Lower lobe of right lung (tissue), 2 donors: ENCODE measurements around the gene KATNBL1. TPM values are rescaled to one million over a fixed set of nuclear protein-coding genes. Genes with fewer than 3 reads are reported as not detected.
A peak's percentile ranks its signal among the peaks of the same experiment; 100 is the strongest.

Experiments
- ATAC-seq, 2 donors: fragments of 200-7000 bp; cut with Tn5 transposase; one replicate each; pipeline ENCODE4 v1.9.1; 2020 to 2022; ENCODE audit warnings: mild to moderate bottlenecking in 2 of 2, moderate library complexity in 2 of 2
- DNase-seq: peaks from one replicate; pipeline ENCODE4 v3.0.0-alpha.2; 2020
- H3K27ac ChIP-seq: fragments of 200-600 bp; one replicate; pipeline ENCODE4 v1.8.0; 2022
- H3K27me3 ChIP-seq: fragments of 200-600 bp; one replicate; pipeline ENCODE4 v1.8.0; 2022; ENCODE audit warnings: low read depth
- H3K36me3 ChIP-seq: fragments of 200-600 bp; one replicate; pipeline ENCODE4 v1.8.0; 2022; ENCODE audit warnings: mild to moderate bottlenecking
- H3K4me1 ChIP-seq: fragments of 200-600 bp; one replicate; pipeline ENCODE4 v1.8.0; 2022
- H3K4me3 ChIP-seq: fragments of 200-600 bp; one replicate; pipeline ENCODE4 v1.8.0; 2022; ENCODE audit warnings: mild to moderate bottlenecking
- H3K9me3 ChIP-seq: fragments of 200-600 bp; one replicate; pipeline ENCODE4 v1.8.0; 2022
- intact Hi-C: fragments of 100-400 bp; cut with DNase I; formaldehyde crosslinking; loops from one replicate; pipeline ENCODE4 v1.11.0; 2022
- long read RNA-seq: library from polyadenylated mRNA; unstranded; transcript quantifications from one replicate; pipeline ENCODE4 v2.0.0, GENCODE V29; 2021
- total RNA-seq: library from RNA; stranded (reverse); fragmentation: NEBNext Ultra II Directional; extraction: Animal tissue kit (Norgen Biotek cat#: 25700); gene quantifications from one replicate; pipeline ENCODE4 v1.2.1, GENCODE V29; 2021
- TF ChIP-seq, protein P1 (sequence below): fragments of 200-600 bp; IDR thresholded peaks from one replicate; pipeline ENCODE4 v1.8.0; 2022; ENCODE audit warnings: antibody characterized with exemption, mild to moderate bottlenecking
- donor health status: DM: no; HTN: yes; CAD: no; lungs with severe emphysema.

The KATNBL1 gene
- 44.1 TPM for total RNA-seq
- long read RNA-seq, transcript KATNBL1-201 (10 exons, 2,723 nt): major isoform, 30 of 66 reads
- long read RNA-seq, transcript KATNBL1-215 (1 exons, 1,553 nt): minor isoform, 8 of 66 reads
- long read RNA-seq, partial matches to known transcripts: 5 of 66 reads
- long read RNA-seq, other reads (novel, unspliced or antisense): 19 of 66 reads

DNA sequence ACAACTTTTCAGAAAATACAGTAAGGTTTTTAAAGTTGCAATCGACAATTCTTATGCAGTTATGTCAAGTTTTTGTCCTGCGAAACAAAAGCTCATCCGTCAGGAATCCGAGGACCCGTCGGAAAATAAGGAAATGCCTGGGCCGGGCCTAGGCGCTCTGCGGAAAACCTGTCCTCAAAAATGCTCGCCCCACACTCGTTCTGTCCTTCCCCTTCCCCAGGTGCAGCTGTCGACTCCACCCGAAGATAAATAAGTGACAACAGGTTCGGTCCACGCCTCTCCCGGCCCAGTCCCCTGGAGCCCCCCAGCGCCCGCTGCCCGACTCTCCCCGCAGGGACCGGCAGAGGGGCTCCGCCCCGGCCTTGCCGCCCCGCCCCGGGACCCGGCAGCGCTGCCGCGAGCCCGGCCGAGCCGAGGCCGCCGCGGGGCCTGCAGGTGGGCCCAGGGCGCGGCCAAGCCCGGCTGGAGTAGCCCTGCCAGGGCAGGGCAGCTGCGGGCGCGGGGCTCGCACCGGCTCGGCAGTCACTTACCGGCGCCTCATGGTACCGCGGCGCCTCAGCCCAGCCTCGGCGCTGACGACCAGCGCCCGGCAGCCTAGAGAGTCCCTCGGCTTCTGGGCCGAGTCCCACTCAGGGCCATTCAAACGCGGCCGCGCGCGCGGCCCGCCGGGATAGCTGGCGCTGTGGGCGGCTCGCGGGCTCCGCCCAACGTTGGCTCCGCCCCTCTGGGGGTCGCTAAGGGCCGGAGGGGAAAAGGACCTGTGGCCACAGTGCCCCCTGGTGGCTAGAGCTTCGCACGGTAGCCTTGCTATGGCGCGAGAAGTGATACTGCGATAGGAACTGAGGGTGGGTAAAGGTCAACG is at the start of gene KATNBL1:
TSS of gene KATNBL1 (minus strand) at position 676 of the 862 bp plus-strand sequence. CDS start 46,420 bp downstream, outside the sequence.
- intact Hi-C loops: loop anchor here (10.0 kb wide), 1 partner anchor 145 kb away; no protein-coding TSS in a partner anchor
- TF ChIP-seq, protein P1, sequence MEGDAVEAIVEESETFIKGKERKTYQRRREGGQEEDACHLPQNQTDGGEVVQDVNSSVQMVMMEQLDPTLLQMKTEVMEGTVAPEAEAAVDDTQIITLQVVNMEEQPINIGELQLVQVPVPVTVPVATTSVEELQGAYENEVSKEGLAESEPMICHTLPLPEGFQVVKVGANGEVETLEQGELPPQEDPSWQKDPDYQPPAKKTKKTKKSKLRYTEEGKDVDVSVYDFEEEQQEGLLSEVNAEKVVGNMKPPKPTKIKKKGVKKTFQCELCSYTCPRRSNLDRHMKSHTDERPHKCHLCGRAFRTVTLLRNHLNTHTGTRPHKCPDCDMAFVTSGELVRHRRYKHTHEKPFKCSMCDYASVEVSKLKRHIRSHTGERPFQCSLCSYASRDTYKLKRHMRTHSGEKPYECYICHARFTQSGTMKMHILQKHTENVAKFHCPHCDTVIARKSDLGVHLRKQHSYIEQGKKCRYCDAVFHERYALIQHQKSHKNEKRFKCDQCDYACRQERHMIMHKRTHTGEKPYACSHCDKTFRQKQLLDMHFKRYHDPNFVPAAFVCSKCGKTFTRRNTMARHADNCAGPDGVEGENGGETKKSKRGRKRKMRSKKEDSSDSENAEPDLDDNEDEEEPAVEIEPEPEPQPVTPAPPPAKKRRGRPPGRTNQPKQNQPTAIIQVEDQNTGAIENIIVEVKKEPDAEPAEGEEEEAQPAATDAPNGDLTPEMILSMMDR: peak; percentile 85
- DNase-seq: peak; percentile 98

DNA sequence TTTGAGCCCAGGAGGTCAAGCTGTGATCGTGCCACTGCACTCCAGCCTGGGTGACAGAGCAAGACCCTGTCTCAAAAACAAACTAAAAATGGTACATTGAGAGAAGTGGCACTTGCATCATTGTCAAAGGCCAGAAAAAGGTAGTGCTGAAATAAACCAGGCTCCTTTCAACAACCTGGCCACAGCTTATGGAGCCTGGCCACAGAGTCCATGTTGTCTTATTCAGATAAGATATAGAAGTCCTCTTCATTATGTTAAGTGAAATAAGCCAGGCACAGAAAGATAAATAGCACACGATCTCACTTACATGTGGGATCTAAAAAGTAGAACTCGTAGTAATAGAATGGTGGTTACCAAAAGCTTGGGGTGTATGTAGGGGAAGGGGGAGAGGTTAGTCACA is 49.7 kb upstream of the KATNBL1 start:
- H3K9me3 ChIP-seq: no peaks in the 10 kb centered on the region
- TF ChIP-seq, protein P1: no peak
- H3K27ac ChIP-seq: no peak overlapping the region
- H3K4me3 ChIP-seq: no peak overlapping the region
- DNase-seq: no peak
- peaks cover 51% of the 10 kb centered on the region for H3K36me3 ChIP-seq
- no peaks in the 10 kb centered on the region for H3K27me3 ChIP-seq
- no peak for ATAC-seq
- H3K4me1 ChIP-seq: no peaks in the 10 kb centered on the region
- intact Hi-C loops: no loop called here

More for the DNA sequence above, at the start of gene KATNBL1:
- Histone ChIP-seq H3K27ac (peak within 1 kb of the TSS; percentile 82), H3K36me3 (no peaks in the 10 kb centered on the region), H3K4me1 (peaks cover 11% of the 10 kb centered on the region), H3K27me3 (no peaks in the 10 kb centered on the region), H3K4me3 (peak within 1 kb of the TSS; percentile 62), H3K9me3 (no peaks in the 10 kb centered on the region)
- peak; percentile 99 to 100 for ATAC-seq

DNA sequence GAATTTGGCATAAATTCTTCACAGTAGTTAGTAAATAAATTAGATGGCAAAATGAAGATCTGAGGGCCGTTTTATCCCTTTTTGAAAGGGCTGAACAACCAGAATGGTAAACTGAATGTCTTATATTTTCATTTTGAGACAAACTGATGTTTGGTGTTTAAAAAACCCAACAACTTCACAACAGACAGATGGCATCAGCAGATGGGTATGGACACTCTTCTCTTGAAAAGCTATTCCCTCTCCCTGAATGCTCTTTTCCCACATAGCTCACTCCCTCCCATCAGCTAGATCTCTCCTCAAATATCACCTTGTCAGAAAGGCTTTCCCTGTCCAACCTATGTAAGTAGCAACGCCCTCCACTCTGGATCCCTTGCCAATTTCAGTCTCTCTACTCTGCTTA is 48.3 kb upstream of the KATNBL1 start:
- H3K4me1 ChIP-seq: no peaks in the 10 kb centered on the region
- H3K9me3 ChIP-seq: no peaks in the 10 kb centered on the region
- intact Hi-C loops: no loop called here
- no peaks in the 10 kb centered on the region for H3K27me3 ChIP-seq
- H3K4me3 ChIP-seq: no peak overlapping the region
- DNase-seq: no peak
- no peak overlapping the region for H3K27ac ChIP-seq
- ATAC-seq: no peak
- TF ChIP-seq, protein P1: no peak
- H3K36me3 ChIP-seq: peaks cover 66% of the 10 kb centered on the region

DNA sequence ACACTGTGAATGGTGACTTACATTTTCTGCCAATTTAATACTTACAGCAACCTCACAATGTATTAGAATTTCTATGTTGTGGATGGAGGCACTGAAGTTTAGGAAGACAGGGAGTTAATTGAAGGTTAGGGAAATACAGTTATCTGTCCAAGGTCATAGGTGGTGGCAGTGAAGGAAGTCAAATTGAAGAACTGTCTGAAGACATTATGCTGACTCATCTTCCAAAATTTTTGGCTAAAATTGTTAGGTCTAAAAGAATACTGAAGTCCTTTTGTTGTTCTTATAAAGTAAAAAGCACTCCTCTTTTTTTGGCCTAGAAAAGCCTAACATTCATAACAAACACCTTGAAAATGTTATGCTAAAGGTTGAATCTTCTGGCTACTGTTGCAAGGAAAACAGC is 42.6 kb upstream of the KATNBL1 start:
- intact Hi-C loops: no loop called here
- H3K36me3 ChIP-seq: peaks cover 97% of the 10 kb centered on the region
- no peak for DNase-seq
- H3K27me3 ChIP-seq: no peaks in the 10 kb centered on the region
- H3K9me3 ChIP-seq: no peaks in the 10 kb centered on the region
- TF ChIP-seq, protein P1: no peak
- no peak overlapping the region for H3K27ac ChIP-seq
- ATAC-seq: no peak
- H3K4me1 ChIP-seq: no peaks in the 10 kb centered on the region
- no peak overlapping the region for H3K4me3 ChIP-seq

DNA sequence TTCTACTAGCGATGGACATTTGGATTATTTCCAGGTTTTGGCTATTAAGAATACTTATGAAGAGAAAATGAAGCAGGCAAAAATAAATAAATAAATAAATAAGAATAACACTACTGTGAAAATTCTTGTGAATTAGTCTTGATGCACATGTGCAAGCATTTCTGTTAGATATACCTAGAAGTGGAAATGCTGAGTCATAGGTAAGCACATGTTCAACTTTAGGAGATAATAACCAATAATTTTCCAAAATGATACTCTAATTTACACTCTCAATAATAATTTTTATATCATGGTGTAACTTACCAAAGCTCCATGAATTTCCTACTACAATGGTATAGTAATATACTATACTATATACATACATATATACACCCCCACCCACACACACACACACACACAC is 38.3 kb upstream of the KATNBL1 start:
- Histone ChIP-seq H3K36me3 (peaks cover 91% of the 10 kb centered on the region), H3K4me3 (no peak overlapping the region), H3K4me1 (no peaks in the 10 kb centered on the region), H3K27ac (no peak overlapping the region), H3K9me3 (no peaks in the 10 kb centered on the region), H3K27me3 (no peaks in the 10 kb centered on the region)
- TF ChIP-seq, protein P1: no peak
- intact Hi-C loops: no loop called here
- ATAC-seq: no peak
- no peak for DNase-seq
